GM21528 (cell line): ENCODE measurements around the gene ZNF660.
A peak's percentile ranks its signal among the peaks of the same experiment; 100 is the strongest.

Experiments used
- ATAC-seq: cut with Tn5 transposase; IDR thresholded peaks from one replicate; pipeline ENCODE4 v1.9.1; 2021; ENCODE audit warnings: mild to moderate bottlenecking, moderate library complexity; ENCODE audit not compliant: unreplicated experiment, low FRiP score

Gene ZNF660

DNA sequence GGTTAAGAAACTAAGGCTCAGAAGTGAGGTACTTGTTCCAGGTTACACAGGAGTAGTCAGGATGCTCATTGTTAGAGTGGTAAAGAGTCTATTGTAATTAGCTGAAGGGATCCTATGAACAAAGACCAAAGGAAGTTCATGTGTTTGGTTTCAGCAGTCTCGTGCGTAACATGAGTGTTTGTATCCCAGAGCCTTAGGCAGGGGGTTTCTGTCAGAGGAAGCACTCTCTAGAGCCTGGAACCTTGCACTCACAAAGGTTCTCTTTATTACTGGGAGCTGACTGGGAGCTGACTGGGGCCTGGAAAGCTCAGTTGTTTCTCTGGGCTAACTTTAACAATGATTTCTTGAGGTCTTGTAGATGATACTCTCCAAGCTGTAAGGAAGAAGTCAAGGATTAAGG lies 44.0 kb downstream of the ZNF660 start:
- no peak for ATAC-seq

DNA sequence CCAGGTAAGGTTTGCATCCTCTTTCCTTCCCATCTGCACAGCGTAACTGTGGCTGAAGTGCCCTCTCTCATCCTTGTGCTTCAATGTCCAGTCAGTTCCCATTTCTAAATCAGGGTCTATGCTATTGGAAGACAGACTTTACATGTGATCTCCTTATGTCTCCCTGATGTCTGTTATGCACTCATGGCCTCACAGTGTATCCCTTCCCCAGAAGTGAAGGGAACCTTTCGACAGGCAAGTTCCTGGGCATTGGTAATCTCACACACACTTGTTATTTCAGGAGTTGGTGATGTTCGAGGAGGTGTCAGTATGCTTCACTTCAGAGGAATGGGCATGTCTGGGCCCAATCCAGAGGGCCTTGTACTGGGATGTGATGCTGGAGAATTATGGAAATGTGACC lies 47.4 kb downstream of the ZNF660 start:
- no peak for ATAC-seq

DNA sequence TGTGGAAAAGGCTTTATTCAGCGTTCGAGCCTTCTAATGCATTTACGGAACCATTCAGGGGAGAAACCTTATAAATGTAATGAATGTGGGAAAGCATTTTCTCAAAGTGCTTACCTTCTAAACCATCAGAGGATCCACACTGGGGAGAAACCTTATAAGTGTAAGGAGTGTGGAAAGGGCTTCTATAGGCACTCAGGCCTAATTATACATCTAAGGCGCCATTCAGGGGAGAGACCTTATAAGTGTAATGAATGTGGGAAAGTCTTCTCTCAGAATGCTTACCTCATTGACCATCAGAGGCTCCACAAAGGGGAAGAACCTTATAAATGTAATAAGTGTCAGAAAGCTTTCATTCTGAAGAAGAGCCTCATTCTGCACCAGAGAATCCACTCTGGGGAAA lies 57.6 kb downstream of the ZNF660 start:
- no peak for ATAC-seq

DNA sequence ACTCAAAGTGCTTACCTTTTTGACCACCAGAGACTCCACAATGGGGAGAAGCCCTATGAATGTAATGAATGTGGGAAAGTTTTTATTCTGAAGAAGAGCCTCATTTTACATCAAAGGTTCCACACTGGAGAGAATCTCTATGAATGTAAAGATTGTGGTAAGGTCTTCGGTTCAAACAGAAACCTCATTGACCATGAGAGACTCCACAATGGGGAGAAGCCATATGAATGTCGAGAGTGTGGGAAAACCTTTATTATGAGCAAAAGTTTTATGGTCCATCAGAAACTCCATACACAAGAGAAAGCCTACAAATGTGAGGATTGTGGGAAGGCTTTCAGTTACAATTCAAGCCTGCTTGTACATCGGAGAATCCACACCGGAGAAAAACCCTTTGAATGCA lies 58.3 kb downstream of the ZNF660 start:
- no peak for ATAC-seq

DNA sequence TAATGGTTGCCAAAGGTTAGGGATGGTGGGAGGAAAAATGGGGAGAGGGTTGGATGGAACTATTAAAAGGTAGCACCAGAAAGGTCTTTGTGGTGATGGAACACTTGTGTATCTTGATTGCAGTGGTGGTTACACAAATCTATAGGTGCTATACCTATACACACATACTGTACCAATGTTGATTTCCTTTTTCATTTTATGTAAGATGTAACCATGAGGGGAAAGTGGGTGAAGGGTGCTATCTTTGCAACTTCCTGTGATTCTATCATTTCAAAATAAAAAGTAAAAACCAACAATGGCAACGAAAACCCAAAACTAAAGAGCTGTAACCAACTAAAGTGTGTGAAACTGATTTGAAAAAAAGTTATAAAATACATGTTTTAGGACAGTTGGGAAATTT lies 63.0 kb downstream of the ZNF660 start:
- ATAC-seq, result no peak

DNA sequence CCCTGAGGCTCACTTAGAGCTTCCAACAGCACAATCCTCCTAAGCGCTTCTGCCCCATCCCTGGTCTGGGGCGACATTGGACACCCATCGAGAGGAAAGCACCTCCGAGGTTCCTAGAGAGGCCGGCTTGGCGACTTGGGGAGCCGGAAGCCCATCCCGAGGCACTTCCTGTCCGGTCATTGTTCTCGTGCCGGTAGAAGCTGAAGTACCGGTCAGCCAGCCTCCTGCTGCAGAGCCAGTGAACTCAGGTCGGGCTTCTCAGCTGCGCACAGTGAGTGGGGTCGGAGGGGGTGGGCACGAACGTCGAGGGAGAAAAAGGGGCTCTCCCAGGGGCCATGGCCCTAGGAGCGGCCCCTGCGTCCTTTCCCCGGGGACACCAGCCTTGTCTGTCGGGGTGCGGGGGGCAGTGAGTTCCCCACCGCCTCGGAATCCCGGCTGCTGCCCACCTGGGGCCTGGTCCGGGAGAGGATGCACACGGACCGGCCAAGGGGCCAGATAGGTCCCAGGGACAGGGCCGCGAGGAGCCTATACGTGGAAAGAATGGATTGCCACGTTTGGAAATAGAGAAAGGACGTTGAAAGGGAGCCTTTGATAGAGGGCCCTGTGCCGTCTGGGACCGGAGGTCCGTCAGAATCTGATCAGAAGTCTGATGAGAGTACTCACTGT lies 63.9 kb downstream of the ZNF660 start, which contains the start of gene ZNF35:
TSS of gene ZNF35 (plus strand) at position 169 of the 666 bp plus-strand sequence. CDS start 2,336 bp downstream, outside the sequence.
- ATAC-seq, result peak; percentile 92
